Peyer's patch (tissue), 4 donors: ENCODE results near the gene DLGAP4.

ENCODE experiments used
- CTCF ChIP-seq, 6 experiments: fragments of 450-650 bp in 4 of 6; fragments of 200-600 bp in 2 of 6; sonication (generic) in 1 of 6; IDR thresholded peaks; one replicate each; pipeline ENCODE4 v1.5.1; 2017 to 2019; ENCODE audit warnings: antibody characterized with exemption in 6 of 6, mild to moderate bottlenecking in 3 of 6, moderate library complexity in 1 of 6
- POLR2A ChIP-seq, 2 donors: fragments of 450-650 bp; IDR thresholded peaks; one replicate each; pipeline ENCODE4 v1.5.1; 2017; ENCODE audit warnings: antibody characterized with exemption in 2 of 2, mild to moderate bottlenecking in 2 of 2, moderate library complexity in 2 of 2

DNA sequence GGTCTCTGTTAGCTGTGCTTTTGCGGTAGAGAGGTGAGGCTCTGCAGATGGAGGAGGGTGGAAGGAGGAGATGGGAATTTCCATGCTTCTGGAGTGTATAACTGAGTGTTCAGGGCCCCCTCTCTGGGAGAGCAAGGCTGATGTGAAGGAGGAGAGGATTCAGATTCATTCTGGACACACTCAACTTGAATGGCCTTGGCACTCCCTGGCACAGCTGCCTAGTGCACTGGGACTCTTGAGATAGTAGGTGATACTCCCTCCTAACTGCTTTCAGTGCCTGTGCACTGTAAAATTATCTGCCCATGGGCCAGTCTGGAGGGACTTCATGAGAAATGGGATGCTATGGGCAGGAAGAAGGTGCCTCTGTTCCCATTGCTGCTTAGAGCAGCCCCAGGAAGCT, 180.9 kb downstream of the DLGAP4 start:
- TF ChIP-seq CTCF (IDR thresholded peaks at IDR 0.05): no peak
- TF ChIP-seq POLR2A (IDR thresholded peaks at IDR 0.05): no peak
